Endothelial cell of umbilical vein (primary cell): ENCODE results near the gene PPP1R16B. TPM values are rescaled to one million over a fixed set of nuclear protein-coding genes. Genes with fewer than 3 reads are reported as not detected.

Source experiments
- BruUV-seq: library from RNA; stranded (reverse); fragments of 400-500 nt; replicated peaks from 2 replicates; lab custom pipeline; 2021; lab: Mats Ljungman, UMichigan
- CTCF ChIA-PET: fragments of 300-600, 350-600 bp; sonication (Branson Sonifier 250); formaldehyde crosslinking; loops from one replicate; lab custom pipeline; 2021; ENCODE audit warnings: antibody characterized with exemption, inconsistent platforms; lab: Charles Lee
- POLR2A ChIA-PET: fragments of 300-600, 350-600 bp; sonication (Branson Sonifier 250); formaldehyde crosslinking; loops from one replicate; lab custom pipeline; 2021; ENCODE audit warnings: antibody characterized with exemption, inconsistent platforms; lab: Charles Lee
- DNase-seq: peaks from one replicate; pipeline ENCODE4 v3.0.0-alpha.2; 2011; ENCODE audit warnings: low read depth, low spot score
- FAIRE-seq: peaks from 2 replicates; lab custom pipeline; 2011; peaks lifted over from hg19 to GRCh38; lab: Jason Lieb, UNC
- H2AFZ ChIP-seq: 2 replicates; pipeline ENCODE4 v1.6.0; 2012; ENCODE audit warnings: low read depth, low read length, control low read depth, inconsistent platforms
- H3K27ac ChIP-seq: 2 replicates; pipeline ENCODE4 v1.5.1; 2011; ENCODE audit warnings: low read depth, mild to moderate bottlenecking, control low read depth, low read length, moderate library complexity; ENCODE audit not compliant: insufficient read depth
- H3K27me3 ChIP-seq, 2 experiments: 2 replicates each; pipeline versions ENCODE4 v1.6.0 to v1.6.1; 2011; ENCODE audit warnings: low read length in 2 of 2, mixed read lengths in 1 of 2; ENCODE audit not compliant: control insufficient read depth in 2 of 2, insufficient read depth in 2 of 2
- H3K36me3 ChIP-seq, 2 experiments: 2 replicates in 1 of 2; 3 replicates in 1 of 2; pipeline ENCODE4 v1.5.1; 2011; ENCODE audit warnings: low read length in 2 of 2, mild to moderate bottlenecking in 1 of 2, moderate library complexity in 1 of 2; ENCODE audit not compliant: control insufficient read depth in 2 of 2, insufficient read depth in 2 of 2; ENCODE audit errors: extremely low read depth in 1 of 2
- H3K4me1 ChIP-seq: 3 replicates; pipeline ENCODE4 v1.5.1; 2011; ENCODE audit warnings: mild to moderate bottlenecking, low read length; ENCODE audit not compliant: control insufficient read depth, insufficient read depth; ENCODE audit errors: extremely low read depth
- H3K4me2 ChIP-seq: 2 replicates; pipeline ENCODE4 v1.6.1; 2011; ENCODE audit warnings: low read length, control low read depth, mixed read lengths; ENCODE audit not compliant: insufficient read depth
- H3K4me3 ChIP-seq, 3 experiments: fragments of 200-600 bp in 1 of 3; sonication (generic), shearing (Covaris generic) in 1 of 3; replicated peaks in 1 of 3; 2 replicates each; pipeline ENCODE4 v1.5.1; 2011 to 2016; ENCODE audit warnings: control low read depth in 3 of 3, low read length in 3 of 3, mild to moderate bottlenecking in 2 of 3, inconsistent platforms in 1 of 3, low read depth in 1 of 3, moderate library complexity in 1 of 3; ENCODE audit not compliant: insufficient read depth in 1 of 3
- H3K79me2 ChIP-seq: 2 replicates; pipeline ENCODE4 v1.6.0; 2012; ENCODE audit warnings: low read length, inconsistent platforms; ENCODE audit not compliant: control insufficient read depth, insufficient read depth
- H3K9ac ChIP-seq: replicated peaks from 2 replicates; pipeline ENCODE3; 2011; ENCODE audit warnings: low read length, control low read depth; ENCODE audit not compliant: insufficient read depth; ENCODE audit errors: extremely low read depth
- H3K9me1 ChIP-seq: replicated peaks from 3 replicates; pipeline ENCODE4 v1.6.0; 2011; ENCODE audit warnings: mild to moderate bottlenecking, low read length; ENCODE audit not compliant: control insufficient read depth, insufficient read depth; ENCODE audit errors: extremely low read depth
- H3K9me3 ChIP-seq: replicated peaks from 2 replicates; pipeline ENCODE4 v1.5.1; 2012; ENCODE audit warnings: low read length, inconsistent platforms; ENCODE audit not compliant: control insufficient read depth, insufficient read depth
- H4K20me1 ChIP-seq: replicated peaks from 2 replicates; pipeline ENCODE3; 2011; ENCODE audit warnings: mild to moderate bottlenecking, low read length; ENCODE audit not compliant: control insufficient read depth, insufficient read depth; ENCODE audit errors: extremely low read depth
- CTCF ChIP-seq, 2 donors: IDR thresholded peaks; 1 replicate in 1 of 2; 2 replicates in 1 of 2; pipeline ENCODE4 v1.5.1; 2011; ENCODE audit warnings: low read length in 2 of 2, mild to moderate bottlenecking in 2 of 2, moderate library complexity in 2 of 2, control low read depth in 1 of 2, inconsistent platforms in 1 of 2, low read depth in 1 of 2; ENCODE audit not compliant: insufficient read depth in 1 of 2; ENCODE audit errors: extremely low read depth in 1 of 2
- EZH2 ChIP-seq: IDR thresholded peaks from 2 replicates; pipeline ENCODE4 v1.6.1; 2012; ENCODE audit warnings: borderline replicate concordance, low read depth, mild to moderate bottlenecking, moderate library complexity, low read length, inconsistent platforms; ENCODE audit not compliant: severe bottlenecking
- FOS ChIP-seq: IDR thresholded peaks from 2 replicates; pipeline ENCODE4 v1.6.1; 2011; ENCODE audit warnings: mild to moderate bottlenecking, low read length, moderate library complexity, borderline replicate concordance; ENCODE audit not compliant: insufficient read depth
- GATA2 ChIP-seq: IDR thresholded peaks from 2 replicates; pipeline ENCODE4 v1.7.0; 2011; ENCODE audit warnings: low read depth, mild to moderate bottlenecking, moderate library complexity, mixed read lengths, low read length; ENCODE audit not compliant: insufficient read length, insufficient read depth
- JUN ChIP-seq: IDR thresholded peaks from 2 replicates; pipeline ENCODE4 v1.6.1; 2011; ENCODE audit warnings: borderline replicate concordance, low read depth; ENCODE audit not compliant: insufficient read length, insufficient read depth
- MAX ChIP-seq: IDR thresholded peaks from 2 replicates; pipeline ENCODE4 v1.6.1; 2011; ENCODE audit not compliant: insufficient read depth, insufficient read length
- MYC ChIP-seq: IDR thresholded peaks from one replicate; pipeline ENCODE4 v1.6.1; 2011; ENCODE audit warnings: mild to moderate bottlenecking, low read depth, low read length
- POLR2A ChIP-seq: IDR thresholded peaks from 2 replicates; pipeline ENCODE4 v1.6.1; 2012; ENCODE audit warnings: low read depth, mild to moderate bottlenecking, control low read depth, low read length
- POLR2AphosphoS5 ChIP-seq: IDR thresholded peaks from 2 replicates; pipeline ENCODE4 v1.6.1; 2012; ENCODE audit warnings: low read depth, mild to moderate bottlenecking, control low read depth, low read length, moderate library complexity; ENCODE audit not compliant: insufficient read depth
- dilution Hi-C: fragments of 300-500 bp; cut with MboI; formaldehyde crosslinking; loops from one replicate; pipeline ENCODE4 v1.15.0; 2019; ENCODE audit warnings: low sequenced_read_pairs; ENCODE audit not compliant: extremely low pct_ligation_motif_present
- intact Hi-C: fragments of 100-400 bp; cut with micrococcal nuclease; formaldehyde crosslinking; loops from one replicate; pipeline ENCODE4 v1.10.0; 2022
- polyA plus RNA-seq, 4 experiments: library from polyadenylated mRNA; depleted of rRNA in 3 of 4; stranded (reverse) in 3 of 4; unstranded in 1 of 4; fragments of >200 nt; gene quantifications; 2 replicates each; pipeline versions ENCODE4 v1.2.1 to v1.2.3, GENCODE V29; 2011 to 2012; ENCODE audit warnings: missing spikeins in 1 of 4
- total RNA-seq: library from RNA; stranded (reverse); gene quantifications from 2 replicates; pipeline ENCODE4 v1.2.3, GENCODE V29; 2021

Gene PPP1R16B
- total and polyA plus RNA-seq, 2 donors (not counting 3 experiments of a cell fraction or from before 2014, with no cell fraction given) = 34.7 to 68.1 TPM

DNA sequence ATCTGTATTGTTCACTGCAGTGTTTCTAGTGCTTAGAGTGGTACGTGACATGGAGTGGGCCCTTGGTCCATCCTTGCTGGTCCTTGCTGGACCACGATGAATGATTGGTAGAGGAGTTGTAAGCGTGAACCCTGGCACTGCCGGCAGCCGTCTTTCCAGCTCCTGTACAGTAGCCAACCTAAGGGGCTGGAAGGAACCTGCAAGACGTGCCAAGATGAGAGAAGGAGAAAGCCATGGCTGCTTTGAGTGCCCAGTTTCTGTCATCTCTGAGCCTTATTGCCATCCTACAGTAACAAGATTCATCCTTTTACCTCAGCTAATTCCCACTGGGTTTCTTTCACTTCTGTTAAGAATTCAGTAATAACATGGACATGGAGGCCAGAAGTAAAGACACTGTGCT, 162.6 kb downstream of the PPP1R16B start:
- Histone ChIP-seq H3K4me1 (peaks cover 4% of the 10 kb centered on the region), H3K9me3 (no peaks in the 10 kb centered on the region), H3K4me2 (no peak overlapping the region), H4K20me1 (no peaks in the 10 kb centered on the region), H3K4me3 (no peak overlapping the region), H3K9ac (no peak overlapping the region), H3K79me2 (peaks cover 27% of the 10 kb centered on the region), H3K36me3 (peaks cover 0 to 2% of the 10 kb centered on the region in 2 experiments), H3K27ac (no peak overlapping the region), H3K9me1 (no peaks in the 10 kb centered on the region), H2AFZ (no peak overlapping the region), H3K27me3 (no peaks in the 10 kb centered on the region)
- FAIRE-seq (no peak), DNase-seq (no peak)
- dilution Hi-C loops (no loop called here), intact Hi-C loops (no loop called here)
- ChIA-PET POLR2A (no interaction called here), CTCF (interaction anchor here (0.9 to 1.5 kb wide), 3 partner anchors 41 to 75 kb away, joined by 3 to 4 read pairs (median 3); partner anchors contain the start of gene FAM83D)
- TF ChIP-seq GATA2 (no peak), CTCF (IDR thresholded peaks at IDR 0.05; ENCODE audit: extremely low read depth in 1 of 2, insufficient read depth in 1 of 2, low read depth in 1 of 2, low read length in 2 of 2) (no peak), POLR2A (no peak), EZH2 (no peak), MYC (no peak), JUN (no peak), POLR2AphosphoS5 (no peak), FOS (no peak), MAX (no peak)
- no TSS peak for BruUV-seq
